Ascending aorta (tissue), 2 donors: ENCODE measurements around the gene COLQ. TPM values are rescaled to one million over a fixed set of nuclear protein-coding genes. Genes with fewer than 3 reads are reported as not detected.

Source experiments
- DNase-seq, 2 donors: peaks; one replicate each; pipeline ENCODE4 v3.0.0-alpha.2; 2019; ENCODE audit warnings: low spot score in 2 of 2
- H3K27ac ChIP-seq, 2 donors: fragments of 200-600 bp; sonication (generic); one replicate each; pipeline ENCODE4 v1.5.1; 2016 to 2017; ENCODE audit warnings: mild to moderate bottlenecking in 1 of 2
- H3K27me3 ChIP-seq: fragments of 200-600 bp; sonication (generic); one replicate; pipeline ENCODE4 v1.5.1; 2017
- H3K36me3 ChIP-seq, 2 donors: fragments of 200-600 bp; sonication (generic); one replicate each; pipeline ENCODE4 v1.5.1; 2016
- H3K4me1 ChIP-seq, 2 donors: fragments of 200-600 bp; sonication (generic); one replicate each; pipeline ENCODE4 v1.5.1; 2016 to 2017; ENCODE audit warnings: mild to moderate bottlenecking in 1 of 2
- H3K4me3 ChIP-seq, 2 donors: fragments of 200-600 bp; sonication (generic); one replicate each; pipeline ENCODE4 v1.5.1; 2016 to 2017; ENCODE audit warnings: mild to moderate bottlenecking in 1 of 2
- H3K9me3 ChIP-seq, 2 donors: fragments of 200-600 bp; sonication (generic); one replicate each; pipeline ENCODE4 v1.5.1; 2016
- intact Hi-C: fragments of 100-400 bp; cut with DNase I; formaldehyde crosslinking; loops from one replicate; pipeline ENCODE4 v1.15.1; 2023
- total RNA-seq: library from RNA; depleted of rRNA; stranded (reverse); fragments of >200 nt; gene quantifications from one replicate; pipeline ENCODE4 v1.1.0, GENCODE V29; 2016
- TF ChIP-seq, protein P1 (sequence below), 3 experiments: fragments of 200-600 bp in 2 of 3; fragments of 450-650 bp in 1 of 3; sonication (generic) in 2 of 3; IDR thresholded peaks; one replicate each; pipeline ENCODE4 v1.5.1; 2016 to 2019; ENCODE audit warnings: antibody characterized with exemption in 3 of 3, mild to moderate bottlenecking in 1 of 3, moderate library complexity in 1 of 3

The COLQ gene
- total RNA-seq, 1 donor from 2014 or later: 4.6 TPM

DNA sequence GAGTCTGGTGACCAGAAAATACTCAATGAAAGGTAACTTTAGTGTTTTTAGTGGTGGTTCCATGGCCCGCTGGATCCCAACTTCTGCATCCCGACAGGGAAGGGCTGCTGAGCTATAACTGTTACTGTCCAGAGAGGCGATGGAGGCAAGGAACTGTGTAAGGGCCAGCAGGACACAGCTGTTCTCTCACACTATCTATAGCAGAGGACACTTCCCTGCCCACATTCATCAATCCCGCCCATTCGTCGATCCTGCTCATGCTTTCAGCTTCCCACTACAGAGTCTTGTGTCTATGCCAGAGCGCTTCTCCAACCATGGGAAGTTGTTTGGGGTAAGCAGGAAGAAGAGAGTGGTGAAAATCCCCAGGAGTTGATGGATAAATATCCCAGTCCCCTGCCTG is 8.4 kb downstream of the COLQ start:
- no peak for DNase-seq
- H3K36me3 ChIP-seq: no peaks in the 10 kb centered on the region
- no peaks in the 10 kb centered on the region for H3K4me1 ChIP-seq
- no peak overlapping the region for H3K4me3 ChIP-seq
- intact Hi-C loops: no loop called here
- H3K27me3 ChIP-seq: no peaks in the 10 kb centered on the region
- TF ChIP-seq, protein P1, sequence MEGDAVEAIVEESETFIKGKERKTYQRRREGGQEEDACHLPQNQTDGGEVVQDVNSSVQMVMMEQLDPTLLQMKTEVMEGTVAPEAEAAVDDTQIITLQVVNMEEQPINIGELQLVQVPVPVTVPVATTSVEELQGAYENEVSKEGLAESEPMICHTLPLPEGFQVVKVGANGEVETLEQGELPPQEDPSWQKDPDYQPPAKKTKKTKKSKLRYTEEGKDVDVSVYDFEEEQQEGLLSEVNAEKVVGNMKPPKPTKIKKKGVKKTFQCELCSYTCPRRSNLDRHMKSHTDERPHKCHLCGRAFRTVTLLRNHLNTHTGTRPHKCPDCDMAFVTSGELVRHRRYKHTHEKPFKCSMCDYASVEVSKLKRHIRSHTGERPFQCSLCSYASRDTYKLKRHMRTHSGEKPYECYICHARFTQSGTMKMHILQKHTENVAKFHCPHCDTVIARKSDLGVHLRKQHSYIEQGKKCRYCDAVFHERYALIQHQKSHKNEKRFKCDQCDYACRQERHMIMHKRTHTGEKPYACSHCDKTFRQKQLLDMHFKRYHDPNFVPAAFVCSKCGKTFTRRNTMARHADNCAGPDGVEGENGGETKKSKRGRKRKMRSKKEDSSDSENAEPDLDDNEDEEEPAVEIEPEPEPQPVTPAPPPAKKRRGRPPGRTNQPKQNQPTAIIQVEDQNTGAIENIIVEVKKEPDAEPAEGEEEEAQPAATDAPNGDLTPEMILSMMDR (IDR thresholded peaks at IDR 0.05): no peak
- no peak overlapping the region for H3K27ac ChIP-seq
- H3K9me3 ChIP-seq: no peaks in the 10 kb centered on the region

DNA sequence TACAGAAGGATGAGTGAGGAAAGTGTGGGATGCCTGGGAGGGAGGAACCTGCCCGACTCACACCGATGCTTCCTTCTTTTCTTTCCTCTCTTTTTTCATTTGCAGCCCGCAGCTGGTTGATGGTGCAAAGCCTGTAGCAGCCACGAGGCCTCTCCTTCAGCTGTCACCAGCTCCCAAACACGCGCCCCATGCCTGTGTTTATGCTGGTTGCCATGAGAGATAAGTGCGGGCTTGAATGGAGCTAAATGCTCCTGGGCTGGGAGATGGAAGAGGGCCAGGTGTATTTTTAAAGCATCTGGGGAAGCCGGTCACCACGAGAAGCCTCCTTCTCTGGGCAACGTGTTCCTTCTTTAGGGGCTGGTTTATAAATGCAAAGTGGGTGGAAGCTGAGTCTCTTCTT is 9.3 kb downstream of the COLQ start:
- Histone ChIP-seq H3K27ac (peak overlapping the region in 1 of 2 donors; percentile 7), H3K36me3 (no peaks in the 10 kb centered on the region), H3K4me1 (no peaks in the 10 kb centered on the region), H3K27me3 (no peaks in the 10 kb centered on the region), H3K4me3 (no peak overlapping the region), H3K9me3 (no peaks in the 10 kb centered on the region)
- intact Hi-C loops: no loop called here
- no peak for DNase-seq
- TF ChIP-seq, protein P1 (IDR thresholded peaks at IDR 0.05): peak in 1 of 3 experiments; percentile 21

- Histone ChIP-seq H3K36me3 (no peaks in the 10 kb centered on the region), H3K4me3 (no peak overlapping the region), H3K27me3 (no peaks in the 10 kb centered on the region), H3K9me3 (no peaks in the 10 kb centered on the region), H3K4me1 (no peaks in the 10 kb centered on the region), H3K27ac (no peak overlapping the region)
- intact Hi-C loops: no loop called here
- no peak for DNase-seq
- TF ChIP-seq, protein P1 (IDR thresholded peaks at IDR 0.05): no peak
Observed at GRCh38 chr3:15511156-15511555, 10.3 kb downstream of the COLQ start.

GRCh38 chr3:15510493-15510892 is 11.0 kb downstream of the COLQ start:
- no peak for DNase-seq
- Histone ChIP-seq H3K27me3 (no peaks in the 10 kb centered on the region), H3K36me3 (no peaks in the 10 kb centered on the region), H3K4me3 (no peak overlapping the region), H3K9me3 (no peaks in the 10 kb centered on the region), H3K4me1 (no peaks in the 10 kb centered on the region), H3K27ac (no peak overlapping the region)
- intact Hi-C loops: no loop called here
- TF ChIP-seq, protein P1 (IDR thresholded peaks at IDR 0.05): no peak

DNA sequence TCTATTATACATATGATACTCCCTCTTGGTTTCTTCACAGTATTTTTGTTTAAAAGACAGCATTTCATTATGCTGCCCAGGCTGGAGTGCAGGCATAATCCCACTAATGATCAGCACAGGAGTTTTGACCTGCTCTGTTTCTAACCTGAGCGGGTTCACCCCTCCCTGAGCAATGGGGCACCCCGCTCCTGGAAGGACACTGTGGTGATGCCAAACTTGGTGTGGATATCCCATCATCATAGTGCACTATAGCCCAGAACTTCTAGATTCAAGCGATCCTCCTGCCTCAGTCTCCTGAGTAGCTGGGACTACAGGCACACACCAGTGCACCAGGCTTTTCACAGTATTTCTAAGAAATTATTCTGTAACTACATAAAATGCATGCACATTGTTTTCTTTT is 14.9 kb downstream of the COLQ start:
- intact Hi-C loops: no loop called here
- TF ChIP-seq, protein P1 (IDR thresholded peaks at IDR 0.05): no peak
- no peak for DNase-seq
- no peaks in the 10 kb centered on the region for H3K4me1 ChIP-seq
- H3K9me3 ChIP-seq: no peaks in the 10 kb centered on the region
- H3K27ac ChIP-seq: no peak overlapping the region
- no peak overlapping the region for H3K4me3 ChIP-seq
- H3K27me3 ChIP-seq: no peaks in the 10 kb centered on the region
- no peaks in the 10 kb centered on the region for H3K36me3 ChIP-seq

DNA sequence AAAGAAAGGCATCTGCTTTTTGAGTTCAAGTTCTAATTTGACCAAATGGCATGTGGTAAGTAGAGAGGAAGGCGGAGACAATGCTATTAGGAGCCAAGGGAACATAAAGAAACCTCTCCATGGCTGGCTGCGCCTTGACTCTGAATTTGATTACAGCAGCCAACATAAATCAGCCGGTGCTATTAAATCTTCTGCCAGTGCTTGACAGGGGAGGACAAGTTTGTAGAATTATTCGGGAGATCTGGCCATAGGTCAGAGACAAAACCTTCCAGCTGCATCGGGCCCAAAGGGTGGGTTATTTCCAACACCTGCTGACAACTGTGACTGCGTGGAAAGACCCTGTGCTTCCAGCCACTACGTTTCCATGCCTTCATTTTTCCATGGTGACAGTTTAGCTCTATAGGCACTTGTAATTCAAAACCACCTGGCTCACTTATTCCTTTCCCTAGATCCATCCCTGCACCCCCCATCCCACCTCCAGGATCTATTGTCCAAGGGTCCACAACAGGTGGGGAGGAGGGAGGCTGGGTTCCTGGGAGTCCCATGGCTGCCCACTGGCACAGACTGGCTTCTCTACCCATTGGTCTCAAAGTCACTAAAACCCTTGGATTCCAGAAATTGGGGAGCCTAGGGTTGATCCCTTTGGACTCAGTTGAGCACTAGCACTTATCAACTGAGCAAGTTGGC is 15.9 kb downstream of the COLQ start:
- no peak for DNase-seq
- H3K27ac ChIP-seq: no peak overlapping the region
- no peaks in the 10 kb centered on the region for H3K9me3 ChIP-seq
- no peaks in the 10 kb centered on the region for H3K36me3 ChIP-seq
- H3K4me3 ChIP-seq: no peak overlapping the region
- no peaks in the 10 kb centered on the region for H3K27me3 ChIP-seq
- intact Hi-C loops: no loop called here
- TF ChIP-seq, protein P1 (IDR thresholded peaks at IDR 0.05): no peak
- H3K4me1 ChIP-seq: no peaks in the 10 kb centered on the region
